OCI-LY1 (cell line): ENCODE measurements around the gene H1-8.

Experiments used
- EZH2 ChIP-seq: fragments of 200-600 bp; sonication (generic), shearing (Covaris generic); IDR thresholded peaks from 2 replicates; pipeline ENCODE4 v1.8.0; 2017; ENCODE audit warnings: borderline replicate concordance, mixed run types, mild to moderate bottlenecking, antibody characterized with exemption, low read length, moderate library complexity, mixed read lengths
- TF ChIP-seq, protein P1 (sequence below): fragments of 200-600 bp; sonication (generic), shearing (Covaris generic); IDR thresholded peaks from 2 replicates; pipeline ENCODE4 v1.5.1; 2017; ENCODE audit warnings: mild to moderate bottlenecking, antibody characterized with exemption, low read length, moderate library complexity, mixed read lengths

- TF ChIP-seq, protein P1, sequence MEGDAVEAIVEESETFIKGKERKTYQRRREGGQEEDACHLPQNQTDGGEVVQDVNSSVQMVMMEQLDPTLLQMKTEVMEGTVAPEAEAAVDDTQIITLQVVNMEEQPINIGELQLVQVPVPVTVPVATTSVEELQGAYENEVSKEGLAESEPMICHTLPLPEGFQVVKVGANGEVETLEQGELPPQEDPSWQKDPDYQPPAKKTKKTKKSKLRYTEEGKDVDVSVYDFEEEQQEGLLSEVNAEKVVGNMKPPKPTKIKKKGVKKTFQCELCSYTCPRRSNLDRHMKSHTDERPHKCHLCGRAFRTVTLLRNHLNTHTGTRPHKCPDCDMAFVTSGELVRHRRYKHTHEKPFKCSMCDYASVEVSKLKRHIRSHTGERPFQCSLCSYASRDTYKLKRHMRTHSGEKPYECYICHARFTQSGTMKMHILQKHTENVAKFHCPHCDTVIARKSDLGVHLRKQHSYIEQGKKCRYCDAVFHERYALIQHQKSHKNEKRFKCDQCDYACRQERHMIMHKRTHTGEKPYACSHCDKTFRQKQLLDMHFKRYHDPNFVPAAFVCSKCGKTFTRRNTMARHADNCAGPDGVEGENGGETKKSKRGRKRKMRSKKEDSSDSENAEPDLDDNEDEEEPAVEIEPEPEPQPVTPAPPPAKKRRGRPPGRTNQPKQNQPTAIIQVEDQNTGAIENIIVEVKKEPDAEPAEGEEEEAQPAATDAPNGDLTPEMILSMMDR, result no peak
- TF ChIP-seq EZH2, result no peak
These were observed 12.8 kb downstream of the H1-8 start for GRCh38 chr3:129555616-129556357.
